Fibroblast of skin of right biceps (primary cell): ENCODE measurements around the gene ATOSA.
A peak's percentile ranks its signal among the peaks of the same experiment; 100 is the strongest.

Experiments
- DNase-seq: peaks from one replicate; pipeline ENCODE4 v3.0.0-alpha.2; 2013

The ATOSA gene

DNA sequence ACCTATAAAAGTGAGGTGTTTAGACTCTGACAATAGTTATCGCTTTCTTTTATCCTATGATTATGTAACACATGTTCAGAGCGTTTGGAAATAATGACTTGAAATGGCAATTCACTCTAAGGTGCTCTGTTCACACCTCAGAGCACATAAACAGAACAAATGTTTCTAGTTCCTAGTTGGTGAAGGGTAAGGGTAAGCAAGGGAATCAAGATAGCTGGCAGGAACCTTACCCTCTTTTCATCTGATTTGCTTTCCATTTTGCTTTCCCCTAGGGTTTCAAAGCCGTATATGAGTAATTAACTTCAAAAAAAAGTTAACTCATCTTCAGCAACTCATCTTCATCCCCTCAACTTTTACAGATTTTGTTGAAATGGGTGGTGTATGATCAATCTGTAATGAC lies 2.3 kb upstream of the ATOSA start:
- no peak for DNase-seq

DNA sequence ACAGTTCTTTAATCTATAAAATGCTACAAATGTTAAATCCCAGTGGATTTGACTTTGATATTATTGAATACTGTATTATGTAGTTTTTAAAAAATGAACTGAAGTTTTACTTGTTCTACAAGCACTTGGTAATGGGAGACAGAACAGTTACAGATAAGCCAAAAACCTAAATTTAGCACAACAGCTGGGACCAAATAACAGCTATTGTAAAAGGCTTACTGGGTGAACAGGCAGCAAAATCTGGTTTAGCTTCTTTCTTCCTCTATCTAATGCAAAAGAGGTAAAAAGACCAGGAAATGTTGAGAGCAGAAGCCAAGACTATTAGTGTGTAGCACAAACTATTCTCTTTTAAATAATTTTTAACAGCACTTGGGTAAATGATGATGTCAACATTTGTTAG lies 1.6 kb upstream of the ATOSA start:
- no peak for DNase-seq

DNA sequence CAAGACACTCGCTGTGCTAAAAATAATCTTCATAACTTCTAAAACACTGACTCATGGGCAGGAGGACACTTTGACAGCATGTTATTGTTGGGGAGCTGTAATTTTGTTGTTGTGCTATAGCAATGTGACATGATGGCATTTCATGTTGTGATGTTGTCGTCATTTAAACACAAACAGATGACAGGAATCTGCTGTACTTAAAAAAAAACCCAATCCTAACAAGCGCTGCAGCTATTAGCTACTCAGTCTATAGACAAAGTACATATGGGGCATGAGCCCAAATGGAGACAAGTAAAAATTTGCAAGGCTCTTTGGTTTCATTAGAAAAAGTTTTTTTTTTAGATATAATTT lies 828 bp upstream of the ATOSA start:
- peak; percentile 26 for DNase-seq

DNA sequence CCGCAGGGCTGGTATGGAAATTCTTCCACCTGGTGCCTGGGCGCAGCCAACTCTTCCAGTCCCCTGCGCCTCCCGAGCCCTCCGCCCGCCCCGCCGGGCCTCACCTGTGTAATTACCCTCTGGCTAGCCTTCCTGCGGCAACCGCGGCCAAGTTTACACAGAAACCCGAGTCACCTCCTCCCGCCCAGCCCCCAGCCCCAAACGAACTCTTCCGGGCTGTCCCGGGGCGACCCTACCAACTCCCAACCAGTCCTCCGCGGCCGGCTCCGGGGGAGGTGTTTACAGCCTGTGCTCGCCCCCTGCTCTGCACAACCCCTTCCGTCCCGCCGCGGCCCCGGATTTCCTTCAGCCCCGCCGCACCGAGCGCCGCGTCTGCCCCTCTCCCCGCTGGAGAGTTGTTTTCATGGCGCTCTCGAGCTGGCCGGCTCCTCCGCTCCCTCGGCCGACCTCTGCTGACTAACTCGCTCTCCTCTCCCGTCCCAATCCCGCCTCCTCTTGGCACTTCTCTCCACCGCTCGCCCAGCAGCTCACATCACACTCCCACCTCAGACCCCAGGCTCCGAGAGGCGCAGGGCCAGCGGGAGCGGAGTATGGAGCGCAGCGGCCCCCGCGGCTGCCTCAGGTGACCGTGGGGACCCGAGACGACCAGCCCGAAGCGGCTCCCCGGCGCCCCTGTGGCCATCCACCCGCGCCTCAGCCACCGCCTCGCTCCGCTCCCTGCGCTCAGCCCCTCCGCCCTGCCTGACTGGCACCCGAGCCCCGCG lies 538 bp downstream of the ATOSA start:
- peak; percentile 55 for DNase-seq

DNA sequence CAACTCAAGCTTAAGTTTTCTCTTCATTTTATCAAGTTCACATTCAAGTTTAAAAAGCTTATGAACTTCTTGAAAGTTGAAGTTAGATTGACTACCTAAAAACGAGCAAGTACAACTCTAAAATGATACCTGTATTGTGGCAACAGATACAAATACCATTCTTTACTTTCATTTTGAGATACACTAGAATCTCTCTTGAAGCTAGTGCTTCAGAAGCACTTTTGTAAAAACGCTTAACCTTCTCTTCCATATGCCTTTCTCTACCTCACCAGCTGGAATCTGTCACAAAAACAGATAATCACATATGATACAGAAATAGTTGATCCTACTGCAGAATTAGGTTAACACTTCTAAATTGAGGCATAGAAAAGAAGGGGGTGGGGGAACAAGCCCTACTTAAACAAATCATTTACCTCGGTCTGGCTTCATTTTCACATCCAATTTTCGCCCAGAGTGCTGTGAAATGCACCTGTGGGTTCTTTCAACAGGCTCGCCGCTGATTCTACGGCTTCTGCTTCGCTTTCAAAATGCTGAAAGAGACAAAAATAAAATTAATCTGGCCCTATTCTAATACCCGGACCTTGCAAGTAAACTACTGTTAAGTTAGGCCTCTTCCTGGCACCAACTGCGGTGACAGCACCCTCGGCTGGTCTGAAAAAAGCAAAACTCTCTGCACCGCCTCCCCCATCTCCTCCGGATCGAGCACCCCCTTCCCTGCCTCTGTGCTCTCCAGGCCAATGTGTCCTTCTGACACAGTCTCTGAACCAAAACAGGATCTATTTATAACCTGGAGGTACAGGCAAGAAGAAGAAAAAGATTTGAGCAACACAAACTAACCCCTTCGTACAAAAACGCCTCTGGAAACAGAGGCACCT lies 1.4 kb downstream of the ATOSA start:
- DNase-seq = peak; percentile 62

DNA sequence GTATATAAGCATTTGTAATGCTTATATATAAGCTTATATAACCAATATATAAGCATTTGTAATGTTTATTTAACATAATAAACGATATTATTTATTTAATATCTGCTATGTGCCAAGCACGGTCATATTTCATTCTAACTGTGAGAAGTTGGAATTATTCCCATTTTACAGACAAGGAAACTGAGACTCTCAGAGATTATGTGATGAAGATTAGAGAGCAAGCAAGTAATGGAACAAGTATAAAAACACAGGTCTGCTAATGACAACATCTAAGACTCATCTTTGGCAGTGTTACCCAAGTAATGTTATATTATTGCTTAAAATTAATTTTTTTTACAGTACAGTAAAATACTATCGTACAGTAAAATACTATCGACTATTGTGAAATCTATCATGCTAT lies 4.4 kb downstream of the ATOSA start:
- no peak for DNase-seq

DNA sequence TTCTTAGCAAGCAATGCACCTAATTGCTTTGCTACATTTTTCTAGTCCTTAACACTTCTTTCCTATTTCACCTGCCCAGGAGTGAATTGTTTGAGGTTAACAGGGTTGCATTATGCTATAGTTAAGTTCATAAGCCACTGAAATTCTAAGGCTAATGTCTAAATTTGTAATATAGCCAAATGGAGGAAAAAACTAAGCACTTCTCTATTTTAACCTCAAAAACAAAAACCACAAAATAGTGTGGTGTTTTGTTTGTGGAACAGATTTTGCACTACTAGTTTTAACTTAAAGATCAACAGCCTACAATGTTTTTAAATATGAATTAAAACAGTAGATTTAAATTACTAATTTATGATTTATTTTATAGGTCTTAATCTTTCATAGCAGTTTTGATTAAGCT lies 5.5 kb downstream of the ATOSA start:
- no peak for DNase-seq

DNA sequence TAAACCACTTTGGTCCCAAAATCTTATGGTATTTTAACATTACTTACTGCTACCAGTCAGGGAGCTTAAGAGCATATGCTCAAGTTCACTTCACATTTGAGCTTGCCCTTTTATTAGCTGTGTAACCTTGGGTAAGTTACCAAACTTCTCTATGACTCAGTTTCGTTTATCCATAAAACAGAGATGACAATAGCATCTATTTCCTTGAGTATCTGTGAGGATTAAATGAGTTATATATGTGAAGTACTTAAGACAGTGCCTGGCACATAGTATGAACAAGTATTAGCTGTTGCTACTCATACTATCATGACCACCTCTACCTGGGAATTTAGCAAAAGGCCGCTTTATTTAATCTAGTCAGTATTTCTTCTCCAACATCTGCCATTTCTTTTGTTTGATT lies 5.9 kb downstream of the ATOSA start:
- no peak for DNase-seq

DNA sequence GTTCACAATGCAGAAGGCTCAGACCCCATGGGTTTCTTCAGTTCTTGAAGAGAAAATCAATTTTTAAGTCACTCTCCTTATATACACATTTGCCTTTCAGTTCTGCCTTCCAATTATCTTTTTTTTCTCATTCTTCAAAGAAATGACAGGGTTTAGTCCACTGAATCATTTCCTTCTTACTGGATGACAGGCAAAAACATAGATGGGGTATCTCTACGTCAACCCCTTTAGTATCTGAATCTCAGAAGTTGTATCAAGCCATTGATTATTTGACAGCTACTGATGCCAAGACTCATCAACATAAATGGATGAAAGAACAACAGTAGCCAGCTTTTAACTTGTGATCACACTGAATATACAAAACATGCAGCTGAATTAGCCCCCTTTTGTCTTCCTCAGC lies 6.5 kb downstream of the ATOSA start:
- no peak for DNase-seq

DNA sequence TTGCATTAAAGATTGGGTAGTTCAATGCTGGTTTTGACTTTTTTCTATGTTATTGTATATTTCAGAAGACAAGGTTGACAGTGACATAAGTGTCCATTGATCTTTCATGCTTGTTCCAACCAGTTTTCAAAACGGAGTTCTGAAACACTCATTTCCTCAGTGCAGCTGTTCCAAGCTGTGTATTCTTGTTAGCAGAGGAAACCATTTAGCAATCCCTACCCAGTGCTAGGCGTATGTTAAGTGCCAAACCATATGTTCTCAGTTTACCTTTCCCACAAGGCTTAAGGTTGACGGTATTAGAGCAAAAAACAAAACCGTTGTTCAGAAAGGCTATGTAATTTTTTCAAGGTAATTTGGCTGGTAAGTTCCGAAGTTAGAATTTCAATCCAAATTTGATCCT lies 9.1 kb downstream of the ATOSA start:
- DNase-seq = no peak

DNA sequence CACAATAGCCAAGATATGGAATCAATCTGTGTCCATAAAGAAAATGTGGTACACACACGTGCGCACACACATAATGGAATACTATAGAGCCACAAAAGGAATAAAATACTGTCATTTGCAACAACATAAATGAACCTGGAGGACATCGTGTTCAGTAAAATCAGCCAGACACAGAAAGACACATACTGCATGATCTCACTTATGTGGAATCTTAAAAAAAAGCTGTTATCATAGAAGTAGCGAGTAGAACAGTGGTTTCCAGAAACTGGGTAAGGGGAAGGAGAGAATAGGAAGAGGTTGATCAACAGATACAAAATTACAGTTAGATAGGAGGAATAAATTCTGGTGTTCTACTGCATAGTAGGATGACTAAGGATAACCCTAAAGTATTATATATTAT lies 11.1 kb downstream of the ATOSA start:
- DNase-seq = no peak

DNA sequence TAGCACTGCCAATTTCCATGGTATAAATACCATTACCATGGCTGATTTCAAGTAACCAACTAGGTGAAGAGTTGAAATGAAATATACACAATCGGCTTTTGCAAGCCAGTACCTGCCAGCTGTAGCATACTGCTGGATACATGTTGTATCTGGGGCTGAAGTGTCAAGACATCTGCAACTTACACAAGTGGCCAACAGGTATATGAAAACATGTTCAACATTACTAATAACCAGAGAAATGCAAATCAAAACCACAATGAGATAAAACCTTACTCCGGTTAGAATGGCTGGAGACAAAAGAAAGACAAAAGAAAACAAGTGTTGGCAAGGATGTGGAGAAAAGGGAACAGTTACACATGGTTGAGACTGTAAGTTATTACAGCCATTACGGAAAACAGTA lies 11.6 kb downstream of the ATOSA start:
- no peak for DNase-seq

DNA sequence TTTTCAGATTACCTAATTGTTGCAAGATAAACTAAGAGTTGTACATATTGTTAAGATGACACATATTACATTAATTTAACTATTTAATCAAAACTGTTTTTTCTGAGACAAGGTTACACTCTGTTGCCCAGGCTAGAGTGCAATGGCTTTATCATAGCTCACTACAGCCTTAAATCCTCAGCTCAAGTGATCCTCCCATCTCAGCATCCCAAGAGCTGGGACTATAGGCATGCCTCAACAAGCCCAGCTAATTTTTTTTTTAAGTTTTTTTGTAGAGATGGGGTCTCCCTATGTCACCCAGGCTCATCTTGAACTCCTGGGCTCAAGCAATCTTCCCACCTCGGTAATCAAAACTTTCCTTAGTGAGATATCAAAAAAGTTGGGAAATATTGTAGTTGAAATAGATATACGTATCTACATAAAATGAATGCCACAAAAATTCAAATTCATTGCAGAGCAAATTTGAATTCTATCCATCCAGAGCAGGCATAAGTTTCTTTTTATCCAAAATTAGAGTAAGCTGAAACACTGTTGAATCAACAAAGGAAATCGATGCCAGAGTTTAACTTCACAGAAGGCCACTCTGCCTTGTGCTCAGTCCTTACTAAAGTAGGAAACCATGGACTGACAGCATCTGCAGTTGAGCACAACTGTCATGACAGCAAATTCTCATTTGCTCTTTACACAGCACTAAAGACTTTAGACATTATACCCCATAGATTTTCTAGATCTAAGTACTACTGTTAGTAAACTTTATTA lies 15.5 kb downstream of the ATOSA start:
- no peak for DNase-seq

DNA sequence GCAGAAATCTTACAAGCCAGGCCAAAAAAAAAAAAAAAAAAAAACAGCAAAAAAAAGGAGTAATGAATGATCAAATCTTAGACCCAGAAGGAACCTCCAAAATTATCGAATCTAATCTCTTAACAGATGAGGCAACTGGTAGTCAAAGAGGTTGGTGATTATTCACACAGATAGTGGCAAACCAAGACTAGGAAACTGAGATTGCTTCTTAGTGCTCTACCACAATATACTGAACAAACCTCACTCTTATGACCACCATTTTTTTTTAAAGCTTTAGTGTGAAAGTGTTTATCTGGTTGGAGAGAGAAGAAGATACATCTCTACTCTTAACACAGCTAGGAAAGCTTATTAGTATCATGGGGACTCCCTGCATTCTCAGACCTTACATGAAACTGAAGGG lies 17.3 kb downstream of the ATOSA start:
- DNase-seq = no peak

DNA sequence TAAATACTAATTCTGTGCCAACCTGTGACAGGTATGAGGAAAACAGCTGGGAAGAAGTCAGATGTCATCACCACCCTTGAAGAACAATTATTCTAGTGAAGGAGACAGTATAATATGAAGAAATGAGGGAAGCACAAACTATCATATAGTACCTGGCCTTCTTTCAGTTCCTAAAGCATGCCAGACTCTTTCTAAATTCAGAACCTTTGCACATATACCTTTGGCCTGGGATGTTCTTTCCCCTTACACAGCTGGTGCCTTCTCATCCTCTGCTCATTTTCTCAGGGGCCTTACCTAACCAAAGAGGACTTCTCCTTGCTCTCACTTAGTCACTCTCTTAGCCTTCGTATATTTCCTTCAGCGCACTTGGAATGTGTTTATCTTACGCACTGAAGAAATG lies 19.0 kb downstream of the ATOSA start:
- DNase-seq = no peak

DNA sequence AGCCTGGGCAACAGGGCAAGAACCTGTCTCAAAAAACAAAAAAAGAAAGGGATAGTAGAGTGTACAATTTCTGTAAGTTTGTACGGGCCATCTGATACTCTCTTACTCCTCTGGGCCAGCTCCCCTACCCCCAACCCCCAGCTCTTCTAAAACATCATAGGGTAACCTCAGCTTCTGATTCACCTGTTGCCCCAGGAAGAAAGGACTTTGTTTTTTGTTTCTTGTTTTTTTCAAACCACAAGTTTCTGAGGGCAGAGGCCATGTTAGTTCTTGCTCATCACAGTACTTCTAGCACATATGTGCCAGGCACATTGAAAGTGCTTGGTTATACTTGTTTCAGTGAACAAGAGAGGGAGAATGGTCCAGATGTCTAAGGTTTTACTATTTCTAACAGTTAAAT lies 20.2 kb downstream of the ATOSA start:
- DNase-seq = no peak

DNA sequence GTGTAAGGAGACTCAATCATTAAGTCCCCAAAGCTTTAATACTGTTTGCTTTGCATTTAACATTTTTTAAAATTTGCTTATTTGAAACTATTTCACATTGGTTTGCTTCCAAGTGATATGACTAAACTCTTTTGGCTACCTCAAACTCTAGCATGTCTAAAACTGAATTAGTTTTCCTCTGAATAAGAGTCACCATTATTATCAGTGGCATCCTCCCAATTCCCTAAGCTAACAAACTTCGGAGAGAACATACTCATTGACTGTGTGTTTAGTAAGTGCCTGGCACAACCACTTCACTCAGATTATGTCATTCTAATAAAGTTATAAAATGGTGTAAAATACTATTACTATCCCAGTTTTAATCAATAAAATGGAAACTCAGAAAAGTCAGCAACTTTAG lies 21.9 kb downstream of the ATOSA start:
- peak; percentile 85 for DNase-seq

DNA sequence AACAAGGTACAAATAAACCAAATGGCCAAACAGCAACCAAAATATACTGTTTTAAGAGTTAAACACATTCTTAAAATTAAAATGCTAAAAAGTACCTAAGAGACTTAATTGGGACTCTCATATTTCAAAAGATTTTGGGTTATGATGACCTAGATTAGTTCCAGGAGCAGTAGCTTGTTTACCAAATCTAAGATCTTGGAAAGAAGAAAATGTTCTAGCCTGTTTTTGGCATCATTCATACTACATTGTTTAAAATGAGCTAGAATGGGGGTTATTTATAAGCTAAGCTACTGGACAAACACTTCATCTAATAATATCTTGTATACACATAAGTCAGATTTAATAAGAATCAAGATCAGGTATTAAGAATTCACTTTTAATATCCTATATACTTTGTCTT lies 22.8 kb downstream of the ATOSA start:
- DNase-seq = no peak

DNA sequence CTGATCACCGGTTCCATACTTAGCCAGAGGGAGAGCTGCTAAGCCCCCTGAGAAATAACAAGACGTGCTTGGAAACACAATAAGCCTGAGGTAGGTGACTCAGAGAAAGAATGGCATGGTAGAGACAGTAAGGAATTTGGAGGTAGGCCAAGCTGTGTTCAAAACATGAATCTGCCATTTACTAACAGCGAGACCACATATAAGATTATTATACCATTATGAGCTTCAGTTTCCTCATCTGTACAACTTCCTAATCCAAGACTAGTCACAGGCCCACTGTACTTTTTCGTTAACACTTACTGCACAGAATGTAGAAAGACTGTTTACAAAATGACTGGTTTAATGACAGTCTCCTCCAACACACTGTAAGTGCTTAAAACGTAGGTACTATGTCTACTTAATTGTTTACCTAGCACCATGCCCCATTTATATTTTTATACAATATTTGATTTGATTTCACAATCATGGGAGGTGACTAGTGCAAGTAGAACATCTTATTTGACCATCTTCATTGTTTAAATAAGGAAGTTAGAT lies 25.7 kb downstream of the ATOSA start:
- DNase-seq = peak; percentile 92

DNA sequence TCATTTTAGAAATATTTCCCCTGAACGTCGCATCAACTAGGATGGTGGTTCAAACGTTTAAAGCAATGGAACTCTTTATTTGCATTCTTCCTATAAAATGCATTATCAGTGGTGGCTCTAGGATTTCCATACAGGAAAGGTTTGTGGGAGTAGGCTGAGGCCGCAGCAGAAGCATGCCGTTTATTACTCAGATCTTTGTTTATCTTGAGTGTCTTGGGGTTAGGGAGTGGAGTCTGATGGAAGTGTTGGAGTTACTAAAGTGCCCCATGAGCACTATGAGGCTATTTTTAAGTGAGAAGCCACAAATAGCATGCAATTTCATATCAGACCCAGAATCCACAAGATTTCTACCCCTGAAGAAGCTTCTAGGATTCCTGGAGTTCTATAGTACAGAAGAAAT lies 26.2 kb downstream of the ATOSA start:
- peak; percentile 79 for DNase-seq

DNA sequence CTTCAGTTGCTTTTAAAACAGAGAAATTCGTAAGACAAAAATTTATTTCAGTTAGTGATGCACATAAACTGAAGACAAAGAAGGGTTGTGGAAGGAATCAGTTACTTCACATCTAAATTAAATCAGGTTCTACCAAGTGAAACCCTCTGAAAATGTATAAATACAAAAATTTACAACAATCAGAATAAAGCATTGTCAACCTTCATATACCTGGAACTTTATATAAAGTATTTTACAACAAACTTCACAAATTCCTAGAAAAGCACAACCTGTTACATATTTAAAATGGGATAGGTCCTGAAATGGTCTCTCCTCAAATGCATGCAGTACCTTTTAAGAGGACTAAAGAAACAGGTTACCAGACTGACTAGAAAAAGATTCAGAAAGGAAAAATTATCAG lies 26.9 kb downstream of the ATOSA start:
- DNase-seq = no peak

DNA sequence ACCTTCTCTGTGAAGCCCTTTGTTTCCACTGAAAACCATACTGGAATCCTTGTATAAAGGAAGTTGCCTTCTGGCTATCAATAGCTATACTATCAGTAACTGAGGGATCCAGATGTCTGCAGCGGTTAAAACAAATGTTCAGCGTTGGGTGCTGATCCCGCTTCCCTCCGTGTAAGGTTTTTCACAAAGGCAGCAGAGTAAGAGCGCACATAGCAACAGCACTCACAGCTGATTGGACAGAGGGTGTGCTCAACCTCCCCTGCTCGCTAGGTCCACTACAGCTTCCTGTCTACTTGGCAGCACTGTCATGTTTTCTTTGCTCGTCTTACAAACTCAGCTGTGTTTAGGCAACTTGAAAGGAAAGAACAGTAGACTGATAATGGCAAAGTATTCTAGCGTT lies 27.3 kb downstream of the ATOSA start:
- peak; percentile 83 for DNase-seq

DNA sequence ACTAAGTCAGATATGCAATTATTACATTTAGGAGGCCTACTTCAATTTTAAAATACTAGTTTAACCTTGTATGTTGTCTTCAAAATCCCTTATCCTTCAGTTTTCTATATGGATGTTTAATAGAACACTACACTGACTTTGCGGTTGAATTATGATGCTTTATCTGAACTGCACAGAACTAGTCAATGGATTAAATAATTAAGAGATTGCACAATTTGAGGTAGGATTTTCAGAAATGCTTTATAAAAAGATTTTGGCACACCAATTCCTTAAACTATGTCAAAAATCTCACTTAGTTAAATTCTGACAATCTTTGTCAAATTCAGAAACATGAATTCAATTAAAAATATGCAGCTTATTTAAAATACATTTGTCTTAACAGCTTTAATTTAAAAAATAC lies 28.1 kb downstream of the ATOSA start:
- DNase-seq = peak; percentile 19

DNA sequence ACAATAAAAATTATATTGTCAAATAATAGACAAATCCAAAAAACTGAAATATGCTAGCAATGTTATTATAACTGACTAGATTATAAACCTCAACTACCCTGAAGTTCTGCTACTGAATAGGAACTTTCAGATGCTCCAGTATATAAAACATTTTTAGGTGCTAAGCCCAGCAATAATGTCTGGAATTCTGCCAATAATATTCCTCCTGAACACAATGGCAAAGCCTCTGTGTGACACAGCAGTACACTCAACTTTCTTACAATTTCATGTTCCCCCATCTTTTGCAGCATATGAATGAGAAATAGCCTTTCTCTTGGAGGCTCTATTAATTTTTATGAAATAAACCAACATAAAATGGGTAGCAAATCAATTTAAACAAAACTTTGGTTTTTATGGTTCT lies 29.5 kb downstream of the ATOSA start:
- no peak for DNase-seq
